RWPE2 (cell line): ENCODE data around the gene MAPKAPK3.
A peak's percentile ranks its signal among the peaks of the same experiment; 100 is the strongest.

Experiments used
- ATAC-seq: fragments of 200-7000 bp; cut with Tn5 transposase; 3 replicates; pipeline ENCODE4 v1.9.1; 2021; ENCODE audit warnings: low read depth
- DNase-seq: peaks from one replicate; pipeline ENCODE4 v3.0.0-alpha.2; 2020; ENCODE audit warnings: low spot score
- H3K27ac ChIP-seq: fragments of 450-650 bp; 2 replicates; pipeline ENCODE4 v1.5.1; 2017; ENCODE audit warnings: mild to moderate bottlenecking; ENCODE audit not compliant: poor library complexity, severe bottlenecking
- H3K27me3 ChIP-seq: fragments of 250-450 bp; sonication (Bioruptor Pico); 2 replicates; pipeline ENCODE4 v1.5.1; 2021; ENCODE audit warnings: mild to moderate bottlenecking, moderate library complexity; ENCODE audit not compliant: insufficient read depth, poor library complexity, severe bottlenecking
- H3K36me3 ChIP-seq: fragments of 250-450 bp; sonication (Bioruptor Pico); 2 replicates; pipeline ENCODE4 v1.5.1; 2020; ENCODE audit warnings: low read depth, mild to moderate bottlenecking, moderate library complexity
- H3K4me1 ChIP-seq: fragments of 250-450 bp; sonication (Bioruptor Pico); 2 replicates; pipeline ENCODE4 v1.5.1; 2021; ENCODE audit warnings: mild to moderate bottlenecking, moderate library complexity; ENCODE audit not compliant: insufficient read depth, poor library complexity, severe bottlenecking
- H3K4me3 ChIP-seq: fragments of 250-450 bp; sonication (Bioruptor Pico); 2 replicates; pipeline ENCODE4 v1.5.1; 2021; ENCODE audit warnings: mild to moderate bottlenecking, moderate library complexity; ENCODE audit not compliant: severe bottlenecking
- H3K9me3 ChIP-seq: fragments of 250-450 bp; sonication (Bioruptor Pico); 2 replicates; pipeline ENCODE4 v1.5.1; 2021; ENCODE audit warnings: mild to moderate bottlenecking, moderate library complexity; ENCODE audit not compliant: severe bottlenecking
- TF ChIP-seq, protein P1 (sequence below): fragments of 450-650 bp; IDR thresholded peaks from one replicate; pipeline ENCODE4 v1.5.1; 2017; ENCODE audit warnings: mild to moderate bottlenecking, moderate library complexity; ENCODE audit not compliant: poor library complexity, severe bottlenecking

The MAPKAPK3 gene

DNA sequence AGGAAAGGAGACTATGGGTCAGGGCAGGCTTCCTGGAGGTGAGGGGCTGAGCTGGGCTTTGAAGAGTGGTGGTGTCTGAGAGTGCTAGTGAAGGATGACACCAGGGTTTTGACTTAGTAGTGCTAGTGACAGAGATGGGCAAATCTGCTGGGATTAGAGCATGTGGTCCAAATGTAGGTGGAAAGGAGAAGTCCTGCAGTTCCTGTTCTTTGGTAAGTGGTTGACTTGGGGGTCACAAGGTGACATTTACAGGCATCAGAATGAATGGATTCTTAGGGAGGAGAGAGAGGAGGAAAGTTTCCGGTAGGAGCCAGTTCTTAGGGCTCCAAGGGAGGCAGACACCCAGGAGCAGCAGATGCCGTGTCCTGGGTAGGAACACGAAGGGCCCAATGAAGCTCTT is 57.0 kb downstream of the MAPKAPK3 start:
- no peaks in the 10 kb centered on the region for H3K36me3 ChIP-seq
- ATAC-seq (no peak), DNase-seq (no peak)
- no peaks in the 10 kb centered on the region for H3K9me3 ChIP-seq
- H3K4me3 ChIP-seq, result no peak overlapping the region
- H3K4me1 ChIP-seq, result no peaks in the 10 kb centered on the region
- TF ChIP-seq, protein P1, sequence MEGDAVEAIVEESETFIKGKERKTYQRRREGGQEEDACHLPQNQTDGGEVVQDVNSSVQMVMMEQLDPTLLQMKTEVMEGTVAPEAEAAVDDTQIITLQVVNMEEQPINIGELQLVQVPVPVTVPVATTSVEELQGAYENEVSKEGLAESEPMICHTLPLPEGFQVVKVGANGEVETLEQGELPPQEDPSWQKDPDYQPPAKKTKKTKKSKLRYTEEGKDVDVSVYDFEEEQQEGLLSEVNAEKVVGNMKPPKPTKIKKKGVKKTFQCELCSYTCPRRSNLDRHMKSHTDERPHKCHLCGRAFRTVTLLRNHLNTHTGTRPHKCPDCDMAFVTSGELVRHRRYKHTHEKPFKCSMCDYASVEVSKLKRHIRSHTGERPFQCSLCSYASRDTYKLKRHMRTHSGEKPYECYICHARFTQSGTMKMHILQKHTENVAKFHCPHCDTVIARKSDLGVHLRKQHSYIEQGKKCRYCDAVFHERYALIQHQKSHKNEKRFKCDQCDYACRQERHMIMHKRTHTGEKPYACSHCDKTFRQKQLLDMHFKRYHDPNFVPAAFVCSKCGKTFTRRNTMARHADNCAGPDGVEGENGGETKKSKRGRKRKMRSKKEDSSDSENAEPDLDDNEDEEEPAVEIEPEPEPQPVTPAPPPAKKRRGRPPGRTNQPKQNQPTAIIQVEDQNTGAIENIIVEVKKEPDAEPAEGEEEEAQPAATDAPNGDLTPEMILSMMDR, result no peak
- H3K27ac ChIP-seq, result no peak overlapping the region
- H3K27me3 ChIP-seq, result peaks cover 80% of the 10 kb centered on the region

DNA sequence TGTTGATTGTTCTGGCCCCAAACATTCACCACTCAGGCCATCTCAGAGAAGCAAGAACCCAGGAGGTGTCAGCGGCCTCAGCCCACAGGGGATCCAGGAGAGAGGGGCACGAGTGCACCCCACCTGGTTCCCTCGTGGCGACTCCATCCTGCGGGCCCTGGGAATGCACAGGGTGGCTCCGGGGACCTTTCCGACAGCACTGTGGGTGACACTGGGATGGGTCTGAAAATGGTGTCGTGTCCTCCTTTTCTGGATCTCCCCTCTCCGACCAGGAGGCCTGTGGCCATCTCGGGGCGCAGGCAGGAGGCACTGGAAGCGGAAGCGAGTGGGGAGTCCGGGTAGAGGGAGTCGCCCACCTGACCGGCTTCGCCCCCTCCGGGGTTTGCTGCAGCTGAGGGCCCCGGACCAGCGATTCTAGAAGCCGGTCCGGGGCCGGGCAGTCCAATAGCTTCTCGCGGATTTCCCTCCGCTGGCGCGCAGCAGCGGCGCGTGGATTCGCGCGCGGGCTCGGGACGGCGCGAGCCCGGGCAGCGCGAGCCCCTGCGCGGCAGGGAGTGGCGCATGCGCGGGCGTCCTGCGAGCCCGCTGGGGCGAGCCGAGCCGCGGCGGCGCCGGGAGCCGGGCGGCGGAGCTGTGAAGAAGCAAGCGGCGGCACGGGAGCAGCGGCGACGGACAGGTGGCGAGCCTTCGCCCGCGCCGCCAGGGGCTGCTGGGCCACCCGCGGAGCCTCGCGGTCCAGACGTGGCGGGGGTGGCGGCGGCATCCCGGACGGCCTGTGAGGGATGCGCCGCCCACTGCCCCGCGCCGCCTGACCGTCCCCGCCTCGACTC is 57.6 kb downstream of the MAPKAPK3 start, which contains the start of gene DOCK3:
Gene DOCK3, plus strand, starts transcription at position 579 of the 830 bp plus-strand sequence. CDS start 337 bp downstream, outside the sequence.
- Histone ChIP-seq H3K9me3 (no peaks in the 10 kb centered on the region), H3K27ac (no peak within 1 kb of the TSS), H3K27me3 (peaks cover 86% of the 10 kb centered on the region), H3K4me1 (no peaks in the 10 kb centered on the region), H3K36me3 (no peaks in the 10 kb centered on the region), H3K4me3 (peak within 1 kb of the TSS; percentile 33)
- ATAC-seq (peak; percentile 73), DNase-seq (no peak)
- TF ChIP-seq, protein P1, result no peak

DNA sequence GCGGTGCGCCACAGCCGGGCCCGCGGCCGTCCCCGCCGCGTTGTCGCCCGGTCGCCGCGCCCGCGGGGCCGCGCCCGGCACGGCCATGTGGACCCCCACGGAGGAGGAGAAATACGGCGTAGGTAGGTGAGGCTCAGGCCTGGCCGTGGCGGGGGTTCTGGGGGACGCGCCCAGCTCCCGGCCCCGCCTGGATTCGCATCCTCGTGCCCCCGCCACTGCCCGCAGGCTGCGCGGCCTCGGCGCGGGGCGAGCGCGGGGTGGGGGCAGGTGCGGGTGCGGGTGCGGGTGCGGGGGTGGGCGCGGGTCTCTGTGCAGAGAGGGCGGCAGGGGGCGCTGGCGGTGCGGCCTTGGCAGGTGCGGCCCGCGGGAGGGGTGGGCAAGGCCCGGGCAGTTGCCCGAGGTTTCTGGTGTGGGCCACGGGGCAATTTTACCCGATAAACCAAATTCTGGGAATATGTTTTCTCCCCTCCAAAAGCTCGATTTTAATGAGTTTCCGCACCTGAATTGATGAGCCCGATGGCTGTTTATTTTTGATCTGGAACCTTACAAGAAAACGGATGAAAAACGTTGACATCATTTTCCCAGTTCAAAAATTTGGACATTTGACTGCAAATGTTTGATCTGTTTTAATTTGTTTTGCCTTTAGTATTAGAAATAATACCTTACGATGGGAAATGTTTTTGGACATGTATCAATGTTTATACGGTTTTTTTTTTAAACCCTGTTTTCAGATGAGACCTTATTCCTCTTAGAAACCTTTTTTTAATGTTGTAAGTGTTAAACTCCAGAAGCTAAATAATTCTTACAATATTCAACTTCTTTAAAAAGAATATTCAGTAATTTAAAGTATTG is 58.5 kb downstream of the MAPKAPK3 start:
- Histone ChIP-seq H3K36me3 (no peaks in the 10 kb centered on the region), H3K27me3 (peaks cover 82% of the 10 kb centered on the region), H3K4me1 (no peaks in the 10 kb centered on the region), H3K27ac (no peak overlapping the region), H3K4me3 (peak overlapping the region; percentile 33), H3K9me3 (no peaks in the 10 kb centered on the region)
- TF ChIP-seq, protein P1, result peak; percentile 50
- ATAC-seq, result no peak
- no peak for DNase-seq

DNA sequence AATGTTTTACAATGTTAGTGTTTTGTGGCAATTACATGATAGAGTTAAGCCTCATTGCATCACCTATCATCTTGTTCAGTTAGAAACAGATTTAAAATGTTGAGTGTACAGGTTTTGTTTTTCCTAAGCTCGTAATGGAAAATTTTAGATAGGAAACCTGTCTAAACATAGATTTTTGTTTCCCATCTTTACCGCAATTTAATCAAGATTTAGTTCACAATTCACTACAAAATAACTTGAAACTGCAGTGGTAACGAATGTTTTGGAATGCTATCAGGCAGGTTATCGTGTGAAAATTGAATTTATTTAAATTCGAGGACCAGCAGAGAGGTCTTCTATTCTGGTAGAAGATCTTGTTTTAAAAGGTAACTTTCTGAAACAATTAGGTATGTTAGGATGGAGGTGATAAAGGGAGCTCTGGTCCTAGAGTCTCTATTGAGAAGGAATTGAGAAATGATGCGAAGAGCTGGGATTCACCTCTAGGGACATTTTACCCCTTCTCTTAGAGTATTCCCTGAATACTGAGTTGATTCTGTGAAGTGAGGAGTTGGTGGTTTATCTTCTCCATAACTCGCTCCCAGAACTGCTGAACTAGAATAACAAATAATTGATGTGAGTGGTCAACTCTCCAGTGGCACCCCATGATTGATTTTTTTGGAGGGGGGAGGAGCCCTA is 59.2 kb downstream of the MAPKAPK3 start:
- no peak overlapping the region for H3K4me3 ChIP-seq
- peaks cover 85% of the 10 kb centered on the region for H3K27me3 ChIP-seq
- DNase-seq (no peak), ATAC-seq (no peak)
- no peaks in the 10 kb centered on the region for H3K9me3 ChIP-seq
- TF ChIP-seq, protein P1, result no peak
- no peaks in the 10 kb centered on the region for H3K36me3 ChIP-seq
- no peak overlapping the region for H3K27ac ChIP-seq
- H3K4me1 ChIP-seq, result no peaks in the 10 kb centered on the region
